Left lobe of liver (tissue), 2 donors: ENCODE measurements around the gene LYRM4. TPM values are rescaled to one million over a fixed set of nuclear protein-coding genes. Genes with fewer than 3 reads are reported as not detected.
A peak's percentile ranks its signal among the peaks of the same experiment; 100 is the strongest.

Source experiments
- ATAC-seq: fragments of 200-7000 bp; cut with Tn5 transposase; one replicate; pipeline ENCODE4 v1.9.1; 2020; ENCODE audit warnings: mild to moderate bottlenecking, moderate library complexity
- DNase-seq: peaks from one replicate; pipeline ENCODE4 v3.0.0-alpha.2; 2020; ENCODE audit warnings: low spot score
- total RNA-seq: library from RNA; stranded (reverse); gene quantifications from one replicate; pipeline ENCODE4 v1.2.1, GENCODE V29; 2021
- donor health status: DM: no; HTN: no; CAD: no; lungs with moderate emphysema.
- donor health status: DM: no; HTN: yes; CAD: no.

Gene LYRM4
- total RNA-seq, 1 donor from 2014 or later, result 7.7 TPM

DNA sequence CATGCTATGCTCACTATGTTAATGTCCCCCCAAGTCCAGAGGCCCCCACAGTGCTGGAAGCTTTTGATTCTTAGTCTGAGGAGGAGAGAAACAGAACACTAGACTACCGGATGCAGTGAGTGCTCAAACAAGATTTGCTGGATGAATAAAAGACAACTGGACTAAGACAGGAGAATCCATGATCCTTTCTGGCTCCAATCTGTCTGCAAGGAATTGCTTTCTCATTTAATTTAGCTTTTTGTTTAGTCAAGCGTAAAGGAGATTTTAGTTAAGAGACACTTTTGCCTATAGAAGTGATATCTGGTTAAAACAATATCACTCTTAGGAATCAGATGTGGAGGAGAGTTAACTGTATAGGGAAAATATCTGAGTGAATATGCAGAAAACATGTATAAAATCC lies 13.5 kb downstream of the LYRM4 start:
- ATAC-seq, result no peak
- no peak for DNase-seq

- ATAC-seq, result no peak
- DNase-seq, result no peak
These were observed 14.3 kb downstream of the LYRM4 start for GRCh38 chr6:5246141-5247097.

- no peak for DNase-seq
These were observed 17.7 kb downstream of the LYRM4 start for GRCh38 chr6:5243069-5243468.

GRCh38 chr6:5241252-5241651 lies 19.5 kb downstream of the LYRM4 start:
- DNase-seq, result no peak
- ATAC-seq, result no peak

More at GRCh38 chr6:5243069-5243468, 17.7 kb downstream of the LYRM4 start:
- ATAC-seq, result no peak

GRCh38 chr6:5238336-5238735 lies 22.4 kb downstream of the LYRM4 start:
- DNase-seq (no peak), ATAC-seq (no peak)

- no peak for DNase-seq
- no peak for ATAC-seq
These were observed 22.9 kb downstream of the LYRM4 start for GRCh38 chr6:5237805-5238204.

DNA sequence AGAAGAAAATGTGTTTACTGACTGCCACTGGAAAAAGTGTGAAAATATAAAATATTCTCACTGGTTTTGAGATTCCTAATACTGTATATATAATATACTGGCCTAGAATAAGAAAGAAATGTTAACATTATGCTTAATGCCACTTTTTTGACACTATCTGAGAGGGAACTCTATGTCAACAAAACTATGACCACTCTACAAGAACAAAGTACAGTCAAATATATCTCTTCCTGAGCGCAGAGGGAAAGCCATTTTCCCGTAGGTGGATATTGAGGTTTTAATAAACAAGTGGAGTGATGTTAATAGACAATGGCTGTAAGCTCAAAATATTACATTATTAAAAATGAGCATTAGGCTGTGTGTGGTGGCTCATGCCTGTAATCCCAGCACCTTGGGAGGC lies 24.9 kb downstream of the LYRM4 start:
- no peak for ATAC-seq
- DNase-seq, result no peak

DNA sequence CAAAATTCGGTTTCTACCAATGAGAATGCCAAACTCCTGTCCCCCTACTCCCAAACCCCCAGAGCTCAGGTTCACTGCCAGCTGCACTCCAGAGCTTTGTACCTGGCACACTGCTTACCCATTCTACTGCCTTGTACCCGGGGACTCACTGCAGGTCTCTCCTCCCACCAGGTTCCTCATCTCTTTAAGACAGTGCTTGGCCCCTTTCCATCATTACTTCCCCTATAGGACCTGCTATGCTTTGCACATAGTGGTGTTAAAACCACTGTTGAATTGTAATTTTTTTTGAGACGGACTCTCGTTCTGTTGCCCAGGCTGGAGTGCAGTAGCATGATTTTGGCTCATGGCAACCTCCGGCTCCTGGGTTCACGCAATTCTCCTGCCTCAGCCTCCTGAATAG lies 25.9 kb downstream of the LYRM4 start:
- no peak for DNase-seq
- ATAC-seq, result no peak

GRCh38 chr6:5231289-5231688 lies 29.5 kb downstream of the LYRM4 start:
- ATAC-seq (no peak), DNase-seq (no peak)

- no peak for DNase-seq
- ATAC-seq, result no peak
These were observed 30.7 kb downstream of the LYRM4 start for GRCh38 chr6:5230081-5230480.

- DNase-seq (no peak), ATAC-seq (no peak)
These were observed 31.4 kb downstream of the LYRM4 start for GRCh38 chr6:5229356-5229755.

- no peak for DNase-seq
- ATAC-seq, result no peak
These were observed 37.4 kb downstream of the LYRM4 start for GRCh38 chr6:5223309-5223708.

- ATAC-seq, result no peak
- no peak for DNase-seq
These were observed 40.3 kb downstream of the LYRM4 start for GRCh38 chr6:5220443-5220842.

DNA sequence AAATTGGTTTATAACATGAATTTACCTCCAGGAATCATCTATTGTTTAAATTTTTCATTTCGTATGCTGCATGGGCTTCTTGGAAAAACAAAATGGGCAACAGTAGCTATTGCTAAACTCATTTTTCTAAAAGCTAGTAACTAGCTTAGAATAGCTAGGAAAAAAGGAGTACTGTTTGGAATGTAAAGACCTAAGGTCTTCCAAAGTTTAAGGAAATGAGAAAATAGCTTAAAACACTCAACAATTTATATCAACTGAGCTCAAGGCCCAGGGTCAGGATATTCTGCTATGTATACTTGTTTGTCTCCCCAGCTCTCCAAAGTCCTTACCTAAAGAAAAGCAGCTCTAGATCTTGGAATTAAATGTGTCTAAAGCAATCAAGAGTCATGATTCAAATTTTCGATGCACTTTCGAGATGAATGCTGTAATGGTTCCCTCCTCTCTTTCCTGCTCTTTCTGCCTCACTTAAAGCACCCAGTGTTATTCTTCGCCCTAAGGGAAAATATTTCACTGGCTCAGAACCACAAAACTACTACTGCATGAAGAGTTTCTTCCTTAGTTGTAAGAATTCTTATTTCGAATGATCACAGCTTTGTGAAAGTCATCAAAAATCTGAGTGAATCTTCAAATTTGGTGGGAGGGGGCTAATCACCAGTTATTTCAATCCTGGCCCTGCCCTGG lies 41.6 kb downstream of the LYRM4 start:
- ATAC-seq, result no peak
- DNase-seq, result no peak

GRCh38 chr6:5217356-5217755 lies 43.4 kb downstream of the LYRM4 start:
- DNase-seq (no peak), ATAC-seq (no peak)

GRCh38 chr6:5215799-5216198 lies 45.0 kb downstream of the LYRM4 start:
- no peak for ATAC-seq

DNA sequence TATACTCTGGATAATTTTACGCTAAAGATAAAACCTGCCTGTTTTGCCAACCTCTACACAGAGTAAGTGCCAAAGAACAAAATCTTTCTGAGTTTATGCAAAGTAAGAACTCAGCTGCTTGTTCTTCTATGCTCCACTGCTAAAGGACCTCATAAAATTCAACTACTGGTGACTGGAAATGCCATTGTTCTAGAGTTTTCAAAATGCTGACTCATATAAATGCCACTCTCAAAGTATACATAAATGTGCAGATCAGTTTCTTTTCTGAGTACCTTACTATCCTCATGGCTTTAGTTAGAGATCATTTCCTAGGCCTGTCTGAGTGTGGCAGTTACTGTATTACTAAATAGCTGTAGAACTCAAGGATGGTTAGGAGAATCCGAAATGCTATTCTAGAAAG lies 45.6 kb downstream of the LYRM4 start:
- no peak for ATAC-seq
- no peak for DNase-seq

More at GRCh38 chr6:5215799-5216198, 45.0 kb downstream of the LYRM4 start:
- no peak for DNase-seq

GRCh38 chr6:5214570-5215052 lies 46.1 kb downstream of the LYRM4 start:
- no peak for DNase-seq
- peak; percentile 44 for ATAC-seq

GRCh38 chr6:5213836-5214235 lies 46.9 kb downstream of the LYRM4 start:
- DNase-seq (no peak), ATAC-seq (no peak)

GRCh38 chr6:5211492-5211891 lies 49.3 kb downstream of the LYRM4 start:
- no peak for ATAC-seq
- DNase-seq, result no peak

DNA sequence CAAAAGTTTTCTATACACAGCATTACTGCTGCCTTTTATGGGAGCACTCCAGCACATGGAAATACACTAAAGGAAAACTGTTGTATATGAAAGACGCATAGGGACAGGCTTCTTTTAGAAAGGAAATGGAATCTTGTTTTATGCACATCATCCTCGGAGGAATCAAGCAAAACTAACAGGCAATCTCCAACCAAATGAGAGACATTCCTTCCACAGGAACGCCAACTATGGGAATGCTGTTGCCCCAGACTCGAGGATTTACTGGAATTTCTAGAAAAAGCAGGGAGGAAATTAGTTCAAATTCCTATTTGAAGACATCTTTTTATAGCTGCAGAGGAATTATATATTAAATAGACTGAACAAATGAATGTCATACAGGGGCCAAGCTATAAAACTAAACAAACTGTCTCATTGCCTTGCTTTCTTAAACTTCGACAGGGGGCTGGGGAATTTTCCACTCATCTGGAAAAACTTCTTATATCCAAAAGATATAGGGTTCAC lies 52.2 kb downstream of the LYRM4 start:
- ATAC-seq, result no peak
- DNase-seq, result no peak

- ATAC-seq (no peak), DNase-seq (no peak)
These were observed 52.7 kb downstream of the LYRM4 start for GRCh38 chr6:5208057-5208456.
